Liver (tissue), 3 donors: ENCODE measurements around the gene IGFL4.

Experiments
- ATF3 ChIP-seq: IDR thresholded peaks from 2 replicates; pipeline ENCODE4 v1.6.1; 2016; ENCODE audit warnings: antibody characterized with exemption
- GABPA ChIP-seq, 2 donors: IDR thresholded peaks in 1 of 2; conservative IDR thresholded peaks in 1 of 2; 2 replicates each; pipeline ENCODE4 v1.6.1; 2016; ENCODE audit warnings: antibody characterized with exemption in 2 of 2, mild to moderate bottlenecking in 1 of 2, moderate library complexity in 1 of 2
- RAD21 ChIP-seq, 2 donors: IDR thresholded peaks; 2 replicates each; pipeline ENCODE4 v1.6.1; 2016; ENCODE audit warnings: antibody characterized with exemption in 2 of 2, mild to moderate bottlenecking in 2 of 2
- SP1 ChIP-seq: IDR thresholded peaks from 2 replicates; pipeline ENCODE4 v1.6.1; 2018; ENCODE audit warnings: antibody characterized with exemption, mild to moderate bottlenecking
- ZBTB33 ChIP-seq: IDR thresholded peaks from 2 replicates; pipeline ENCODE4 v1.6.1; 2016; ENCODE audit warnings: antibody characterized with exemption
- TF ChIP-seq, protein P1 (sequence below): fragments of 150-350 bp; IDR thresholded peaks from 2 replicates; pipeline ENCODE4 v1.5.1; 2017; ENCODE audit warnings: improper control_type of control experiment, low read depth, low read length; ENCODE audit not compliant: missing input control
- TF ChIP-seq, protein P2 (sequence below): IDR thresholded peaks from 2 replicates; pipeline ENCODE4 v1.6.1; 2016; ENCODE audit warnings: antibody characterized with exemption, mild to moderate bottlenecking
- donor health status: healthy.
- donor health status: healthy.

- TF ChIP-seq, protein P1, sequence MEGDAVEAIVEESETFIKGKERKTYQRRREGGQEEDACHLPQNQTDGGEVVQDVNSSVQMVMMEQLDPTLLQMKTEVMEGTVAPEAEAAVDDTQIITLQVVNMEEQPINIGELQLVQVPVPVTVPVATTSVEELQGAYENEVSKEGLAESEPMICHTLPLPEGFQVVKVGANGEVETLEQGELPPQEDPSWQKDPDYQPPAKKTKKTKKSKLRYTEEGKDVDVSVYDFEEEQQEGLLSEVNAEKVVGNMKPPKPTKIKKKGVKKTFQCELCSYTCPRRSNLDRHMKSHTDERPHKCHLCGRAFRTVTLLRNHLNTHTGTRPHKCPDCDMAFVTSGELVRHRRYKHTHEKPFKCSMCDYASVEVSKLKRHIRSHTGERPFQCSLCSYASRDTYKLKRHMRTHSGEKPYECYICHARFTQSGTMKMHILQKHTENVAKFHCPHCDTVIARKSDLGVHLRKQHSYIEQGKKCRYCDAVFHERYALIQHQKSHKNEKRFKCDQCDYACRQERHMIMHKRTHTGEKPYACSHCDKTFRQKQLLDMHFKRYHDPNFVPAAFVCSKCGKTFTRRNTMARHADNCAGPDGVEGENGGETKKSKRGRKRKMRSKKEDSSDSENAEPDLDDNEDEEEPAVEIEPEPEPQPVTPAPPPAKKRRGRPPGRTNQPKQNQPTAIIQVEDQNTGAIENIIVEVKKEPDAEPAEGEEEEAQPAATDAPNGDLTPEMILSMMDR = no peak
- no peak for TF ChIP-seq SP1
- no peak for TF ChIP-seq GABPA (IDR thresholded peaks at IDR 0.05 in 1 of 2, conservative IDR thresholded peaks at IDR 0.05 in 1 of 2)
- TF ChIP-seq ATF3 = no peak
- no peak for TF ChIP-seq RAD21 (IDR thresholded peaks at IDR 0.05)
- TF ChIP-seq, protein P2, sequence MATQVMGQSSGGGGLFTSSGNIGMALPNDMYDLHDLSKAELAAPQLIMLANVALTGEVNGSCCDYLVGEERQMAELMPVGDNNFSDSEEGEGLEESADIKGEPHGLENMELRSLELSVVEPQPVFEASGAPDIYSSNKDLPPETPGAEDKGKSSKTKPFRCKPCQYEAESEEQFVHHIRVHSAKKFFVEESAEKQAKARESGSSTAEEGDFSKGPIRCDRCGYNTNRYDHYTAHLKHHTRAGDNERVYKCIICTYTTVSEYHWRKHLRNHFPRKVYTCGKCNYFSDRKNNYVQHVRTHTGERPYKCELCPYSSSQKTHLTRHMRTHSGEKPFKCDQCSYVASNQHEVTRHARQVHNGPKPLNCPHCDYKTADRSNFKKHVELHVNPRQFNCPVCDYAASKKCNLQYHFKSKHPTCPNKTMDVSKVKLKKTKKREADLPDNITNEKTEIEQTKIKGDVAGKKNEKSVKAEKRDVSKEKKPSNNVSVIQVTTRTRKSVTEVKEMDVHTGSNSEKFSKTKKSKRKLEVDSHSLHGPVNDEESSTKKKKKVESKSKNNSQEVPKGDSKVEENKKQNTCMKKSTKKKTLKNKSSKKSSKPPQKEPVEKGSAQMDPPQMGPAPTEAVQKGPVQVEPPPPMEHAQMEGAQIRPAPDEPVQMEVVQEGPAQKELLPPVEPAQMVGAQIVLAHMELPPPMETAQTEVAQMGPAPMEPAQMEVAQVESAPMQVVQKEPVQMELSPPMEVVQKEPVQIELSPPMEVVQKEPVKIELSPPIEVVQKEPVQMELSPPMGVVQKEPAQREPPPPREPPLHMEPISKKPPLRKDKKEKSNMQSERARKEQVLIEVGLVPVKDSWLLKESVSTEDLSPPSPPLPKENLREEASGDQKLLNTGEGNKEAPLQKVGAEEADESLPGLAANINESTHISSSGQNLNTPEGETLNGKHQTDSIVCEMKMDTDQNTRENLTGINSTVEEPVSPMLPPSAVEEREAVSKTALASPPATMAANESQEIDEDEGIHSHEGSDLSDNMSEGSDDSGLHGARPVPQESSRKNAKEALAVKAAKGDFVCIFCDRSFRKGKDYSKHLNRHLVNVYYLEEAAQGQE = no peak
- TF ChIP-seq ZBTB33 = no peak
Measured at GRCh38 chr19:46049597-46049996, 8.8 kb upstream of the IGFL4 start.
